Mesenchymal stem cell (in vitro differentiated cells and primary cell): Measurements from ENCODE around the gene AFAP1.

ENCODE experiments used
- DNase-seq: peaks from one replicate; pipeline ENCODE4 v3.0.0-alpha.2; 2013
- H2AFZ ChIP-seq: one replicate; pipeline ENCODE4 v1.6.1; 2013; ENCODE audit warnings: low read depth, mild to moderate bottlenecking, control low read depth, inconsistent platforms, low read length, moderate library complexity
- H2AK5ac ChIP-seq: 2 replicates; pipeline ENCODE4 v1.6.1; 2013; ENCODE audit warnings: low read length, moderate library complexity, mild to moderate bottlenecking, inconsistent platforms; ENCODE audit not compliant: severe bottlenecking
- H2BK120ac ChIP-seq: one replicate; pipeline ENCODE4 v1.6.1; 2013; ENCODE audit warnings: low read depth, mild to moderate bottlenecking, inconsistent platforms, low read length, moderate library complexity
- H2BK12ac ChIP-seq, 2 experiments: one replicate each; pipeline ENCODE4 v1.6.1; 2013; ENCODE audit warnings: inconsistent platforms in 2 of 2, low read length in 2 of 2, mild to moderate bottlenecking in 2 of 2, moderate library complexity in 2 of 2, control low read depth in 1 of 2
- H2BK15ac ChIP-seq: one replicate; pipeline ENCODE4 v1.6.1; 2013; ENCODE audit warnings: mild to moderate bottlenecking, low read depth, inconsistent platforms; ENCODE audit not compliant: poor library complexity, severe bottlenecking
- H2BK5ac ChIP-seq: 2 replicates; pipeline ENCODE4 v1.6.1; 2013; ENCODE audit warnings: low read depth, mild to moderate bottlenecking, low read length, control low read depth, inconsistent platforms; ENCODE audit not compliant: poor library complexity, severe bottlenecking
- H3K14ac ChIP-seq, 2 experiments: one replicate each; pipeline ENCODE4 v1.6.1; 2013; ENCODE audit warnings: inconsistent platforms in 2 of 2, low read length in 2 of 2, control low read depth in 1 of 2, mild to moderate bottlenecking in 1 of 2, moderate library complexity in 1 of 2
- H3K18ac ChIP-seq, 2 experiments: one replicate each; pipeline ENCODE4 v1.6.1; 2013; ENCODE audit warnings: inconsistent platforms in 2 of 2, low read length in 2 of 2, control low read depth in 1 of 2, low read depth in 1 of 2, mild to moderate bottlenecking in 1 of 2
- H3K23ac ChIP-seq, 2 experiments: one replicate each; pipeline ENCODE4 v1.6.1; 2013; ENCODE audit warnings: inconsistent platforms in 2 of 2, low read length in 2 of 2, mild to moderate bottlenecking in 2 of 2, moderate library complexity in 2 of 2, control low read depth in 1 of 2
- H3K27ac ChIP-seq: 2 replicates; pipeline ENCODE4 v1.5.1; 2013; ENCODE audit warnings: mild to moderate bottlenecking, moderate library complexity, low read length, control low read depth, inconsistent platforms; ENCODE audit not compliant: poor library complexity, severe bottlenecking
- H3K27me3 ChIP-seq, 2 experiments: 2 replicates each; pipeline versions ENCODE4 v1.6.1 to v1.7.0; 2013; ENCODE audit warnings: low read length in 2 of 2, mild to moderate bottlenecking in 2 of 2, moderate library complexity in 2 of 2, control low read depth in 1 of 2, inconsistent platforms in 1 of 2; ENCODE audit not compliant: control insufficient read depth in 1 of 2, insufficient read depth in 1 of 2
- H3K36me3 ChIP-seq, 2 experiments: 2 replicates each; pipeline versions ENCODE4 v1.6.1 to v1.7.0; 2013; ENCODE audit warnings: low read length in 2 of 2, control low read depth in 1 of 2, inconsistent platforms in 1 of 2, low read depth in 1 of 2, mild to moderate bottlenecking in 1 of 2; ENCODE audit not compliant: insufficient read depth in 2 of 2, control insufficient read depth in 1 of 2
- H3K4ac ChIP-seq, 2 experiments: one replicate each; pipeline ENCODE4 v1.6.1; 2013; ENCODE audit warnings: inconsistent platforms in 2 of 2, low read length in 2 of 2, mild to moderate bottlenecking in 2 of 2, moderate library complexity in 2 of 2, control low read depth in 1 of 2, low read depth in 1 of 2
- H3K4me1 ChIP-seq: 2 replicates; pipeline ENCODE4 v1.6.1; 2013; ENCODE audit warnings: low read depth, low read length, control low read depth; ENCODE audit not compliant: control insufficient read depth, insufficient read depth
- H3K4me2 ChIP-seq: 2 replicates; pipeline ENCODE4 v1.6.1; 2013; ENCODE audit warnings: low read length, mild to moderate bottlenecking, inconsistent platforms; ENCODE audit not compliant: poor library complexity, severe bottlenecking
- H3K4me3 ChIP-seq, 2 experiments: 2 replicates each; pipeline versions ENCODE4 v1.5.1 to v1.7.0; 2013; ENCODE audit warnings: low read length in 2 of 2, mild to moderate bottlenecking in 2 of 2, control low read depth in 1 of 2, low read depth in 1 of 2; ENCODE audit not compliant: insufficient read depth in 1 of 2
- H3K79me1 ChIP-seq: replicated peaks from 2 replicates; pipeline ENCODE4 v1.6.1; 2013; ENCODE audit warnings: mild to moderate bottlenecking, control low read depth, low read length, inconsistent platforms; ENCODE audit not compliant: poor library complexity, severe bottlenecking
- H3K9ac ChIP-seq: 2 replicates; pipeline ENCODE4 v1.7.0; 2013; ENCODE audit warnings: mild to moderate bottlenecking, low read length, moderate library complexity
- H3K9me3 ChIP-seq: 2 replicates; pipeline ENCODE4 v1.7.0; 2013; ENCODE audit warnings: mild to moderate bottlenecking, low read length; ENCODE audit not compliant: control insufficient read depth
- H4K8ac ChIP-seq: one replicate; pipeline ENCODE4 v1.6.1; 2013; ENCODE audit warnings: inconsistent platforms, mild to moderate bottlenecking, low read length, moderate library complexity
- H4K91ac ChIP-seq: one replicate; pipeline ENCODE4 v1.6.1; 2013; ENCODE audit warnings: mild to moderate bottlenecking, low read length, inconsistent platforms
- WGBS: methylation state at CpG from one replicate; pipeline ENCODE4 v1.1.7; 2013; ENCODE audit warnings: mixed read lengths; 5-methylcytosine and 5-hydroxymethylcytosine counted together

Gene AFAP1

GRCh38 chr4:7710126-7710525, 229.5 kb downstream of the AFAP1 start:
- no peak overlapping the region for H2BK15ac ChIP-seq
- H3K4ac ChIP-seq, result no peak overlapping the region
- H3K79me1 ChIP-seq, result no peaks in the 10 kb centered on the region
- no peak for DNase-seq
- no peak overlapping the region for H2BK120ac ChIP-seq
- no peak overlapping the region for H3K4me3 ChIP-seq
- H2AFZ ChIP-seq, result no peak overlapping the region
- no peak overlapping the region for H3K9ac ChIP-seq
- no peak overlapping the region for H3K14ac ChIP-seq
- no peak overlapping the region for H3K18ac ChIP-seq
- no peak overlapping the region for H3K4me2 ChIP-seq
- H3K4me1 ChIP-seq, result peaks cover 17% of the 10 kb centered on the region
- H2BK5ac ChIP-seq, result no peak overlapping the region
- no peak overlapping the region for H3K23ac ChIP-seq
- no peak overlapping the region for H4K91ac ChIP-seq
- H2BK12ac ChIP-seq, result no peak overlapping the region
- peaks cover 0 to 10% of the 10 kb centered on the region in 2 experiments for H3K36me3 ChIP-seq
- H4K8ac ChIP-seq, result no peak overlapping the region
- H3K9me3 ChIP-seq, result no peaks in the 10 kb centered on the region
- WGBS, result 90% methylated on average over 11 of the region's 11 CpGs
- H3K27ac ChIP-seq, result no peak overlapping the region
- H2AK5ac ChIP-seq, result no peak overlapping the region
- peaks cover 21 to 22% of the 10 kb centered on the region in 2 experiments for H3K27me3 ChIP-seq

- peaks cover 18% of the 10 kb centered on the region for H3K4me1 ChIP-seq
- no peak overlapping the region for H3K4ac ChIP-seq
- H3K18ac ChIP-seq, result no peak overlapping the region
- no peak overlapping the region for H4K8ac ChIP-seq
- H3K14ac ChIP-seq, result no peak overlapping the region
- H2BK15ac ChIP-seq, result no peak overlapping the region
- H2BK5ac ChIP-seq, result no peak overlapping the region
- H3K9me3 ChIP-seq, result no peaks in the 10 kb centered on the region
- H3K4me2 ChIP-seq, result no peak overlapping the region
- H3K4me3 ChIP-seq, result no peak overlapping the region
- no peak overlapping the region for H3K9ac ChIP-seq
- H3K36me3 ChIP-seq, result peaks cover 0 to 8% of the 10 kb centered on the region in 2 experiments
- 90% methylated on average over 6 of the region's 6 CpGs for WGBS
- no peaks in the 10 kb centered on the region for H3K79me1 ChIP-seq
- no peak overlapping the region for H3K23ac ChIP-seq
- no peak for DNase-seq
- H2BK12ac ChIP-seq, result peak overlapping the region in 1 of 2 experiments; percentile 25
- H2AFZ ChIP-seq, result no peak overlapping the region
- H3K27ac ChIP-seq, result no peak overlapping the region
- H3K27me3 ChIP-seq, result peaks cover 17 to 23% of the 10 kb centered on the region in 2 experiments
- no peak overlapping the region for H4K91ac ChIP-seq
- H2AK5ac ChIP-seq, result no peak overlapping the region
- H2BK120ac ChIP-seq, result no peak overlapping the region
These were observed 230.2 kb downstream of the AFAP1 start for GRCh38 chr4:7709431-7709830.

- H2AFZ ChIP-seq, result no peak overlapping the region
- H3K9ac ChIP-seq, result no peak overlapping the region
- H3K27me3 ChIP-seq, result peaks cover 17 to 27% of the 10 kb centered on the region in 2 experiments
- H3K9me3 ChIP-seq, result no peaks in the 10 kb centered on the region
- H3K18ac ChIP-seq, result peak overlapping the region in 1 of 2 experiments; percentile 43
- no peak overlapping the region for H3K4ac ChIP-seq
- H4K8ac ChIP-seq, result no peak overlapping the region
- no peak overlapping the region for H3K14ac ChIP-seq
- no peak overlapping the region for H2BK12ac ChIP-seq
- no peak overlapping the region for H3K27ac ChIP-seq
- H2BK5ac ChIP-seq, result no peak overlapping the region
- H3K23ac ChIP-seq, result no peak overlapping the region
- H3K4me3 ChIP-seq, result no peak overlapping the region
- H2BK15ac ChIP-seq, result no peak overlapping the region
- H2BK120ac ChIP-seq, result no peak overlapping the region
- H3K79me1 ChIP-seq, result no peaks in the 10 kb centered on the region
- H3K4me2 ChIP-seq, result peak overlapping the region; percentile 29
- H3K36me3 ChIP-seq, result peaks cover 0 to 4% of the 10 kb centered on the region in 2 experiments
- H3K4me1 ChIP-seq, result peaks cover 18% of the 10 kb centered on the region
- WGBS, result 62% methylated on average over 15 of the region's 15 CpGs
- DNase-seq, result no peak
- no peak overlapping the region for H2AK5ac ChIP-seq
- no peak overlapping the region for H4K91ac ChIP-seq
These were observed 230.7 kb downstream of the AFAP1 start for GRCh38 chr4:7708981-7709380.
